ENCODE measurements around the gene HMGA1. TPM values are rescaled to one million over a fixed set of nuclear protein-coding genes. Genes with fewer than 3 reads are reported as not detected.
"Not testable (repeated sequence)": the region's sequence is repeated elsewhere in the genome, so short reads cannot be mapped to it uniquely, and the experiment has no call there.

HMGA1 gene
- total RNA-seq, 1 donor from 2014 or later: 16.3 TPM

GRCh38 chr6:34259529-34260069 lies 22.9 kb downstream of the HMGA1 start:
- DNase-seq (ENCODE audit: low read depth in 2 of 2): no peak

- DNase-seq (ENCODE audit: low read depth in 2 of 2): no peak
Observed at GRCh38 chr6:34260576-34261267, 24.0 kb downstream of the HMGA1 start.

- DNase-seq (ENCODE audit: low read depth in 2 of 2): not testable (repeated sequence)
Observed at GRCh38 chr6:34263484-34263883, 26.8 kb downstream of the HMGA1 start.

GRCh38 chr6:34267746-34268145 lies 31.1 kb downstream of the HMGA1 start:
- no peak for DNase-seq (ENCODE audit: low read depth in 2 of 2)

GRCh38 chr6:34269132-34269531 lies 32.5 kb downstream of the HMGA1 start:
- not testable (repeated sequence) for DNase-seq (ENCODE audit: low read depth in 2 of 2)

GRCh38 chr6:34269658-34270341 lies 33.1 kb downstream of the HMGA1 start:
- DNase-seq (ENCODE audit: low read depth in 2 of 2): not testable (repeated sequence)

GRCh38 chr6:34272013-34272926 lies 35.6 kb downstream of the HMGA1 start:
- DNase-seq (ENCODE audit: low read depth in 2 of 2): no peak

GRCh38 chr6:34273242-34273805 lies 36.7 kb downstream of the HMGA1 start:
- DNase-seq (ENCODE audit: low read depth in 2 of 2): peak; percentile 82 to 93

- DNase-seq (ENCODE audit: low read depth in 2 of 2): no peak
Observed at GRCh38 chr6:34274129-34274528, 37.5 kb downstream of the HMGA1 start.

- DNase-seq (ENCODE audit: low read depth in 2 of 2): peak in 1 of 2 donors; percentile 63
Observed at GRCh38 chr6:34275128-34275804, 38.6 kb downstream of the HMGA1 start.

GRCh38 chr6:34276191-34276590 lies 39.5 kb downstream of the HMGA1 start:
- DNase-seq (ENCODE audit: low read depth in 2 of 2): no peak

GRCh38 chr6:34276881-34277762 lies 40.4 kb downstream of the HMGA1 start:
- no peak for DNase-seq (ENCODE audit: low read depth in 2 of 2)

- no peak for DNase-seq (ENCODE audit: low read depth in 2 of 2)
Observed at GRCh38 chr6:34277763-34278112, 41.1 kb downstream of the HMGA1 start.

GRCh38 chr6:34278833-34279232 lies 42.2 kb downstream of the HMGA1 start:
- no peak for DNase-seq (ENCODE audit: low read depth in 2 of 2)

- DNase-seq (ENCODE audit: low read depth in 2 of 2): no peak
Observed at GRCh38 chr6:34280216-34280615, 43.5 kb downstream of the HMGA1 start.

GRCh38 chr6:34281702-34282334 lies 45.1 kb downstream of the HMGA1 start:
- DNase-seq (ENCODE audit: low read depth in 2 of 2): peak in 1 of 2 donors; percentile 54

- DNase-seq (ENCODE audit: low read depth in 2 of 2): no peak
Observed at GRCh38 chr6:34284563-34285447, 48.1 kb downstream of the HMGA1 start.

- DNase-seq (ENCODE audit: low read depth in 2 of 2): no peak
Observed at GRCh38 chr6:34285448-34286164, 48.9 kb downstream of the HMGA1 start.
